T-helper 2 cell (primary cell): ENCODE data around the gene CNTROB.

Experiments
- DNase-seq, 5 experiments: peaks; one replicate each; pipeline versions ENCODE4 v3.0.0 to v3.0.0-alpha.2; 2012 to 2022
- total RNA-seq, 2 donors: gene quantifications; one replicate each; lab custom pipeline; 2026; lab: John Stamatoyannopoulos, UW

Gene CNTROB, protein sequence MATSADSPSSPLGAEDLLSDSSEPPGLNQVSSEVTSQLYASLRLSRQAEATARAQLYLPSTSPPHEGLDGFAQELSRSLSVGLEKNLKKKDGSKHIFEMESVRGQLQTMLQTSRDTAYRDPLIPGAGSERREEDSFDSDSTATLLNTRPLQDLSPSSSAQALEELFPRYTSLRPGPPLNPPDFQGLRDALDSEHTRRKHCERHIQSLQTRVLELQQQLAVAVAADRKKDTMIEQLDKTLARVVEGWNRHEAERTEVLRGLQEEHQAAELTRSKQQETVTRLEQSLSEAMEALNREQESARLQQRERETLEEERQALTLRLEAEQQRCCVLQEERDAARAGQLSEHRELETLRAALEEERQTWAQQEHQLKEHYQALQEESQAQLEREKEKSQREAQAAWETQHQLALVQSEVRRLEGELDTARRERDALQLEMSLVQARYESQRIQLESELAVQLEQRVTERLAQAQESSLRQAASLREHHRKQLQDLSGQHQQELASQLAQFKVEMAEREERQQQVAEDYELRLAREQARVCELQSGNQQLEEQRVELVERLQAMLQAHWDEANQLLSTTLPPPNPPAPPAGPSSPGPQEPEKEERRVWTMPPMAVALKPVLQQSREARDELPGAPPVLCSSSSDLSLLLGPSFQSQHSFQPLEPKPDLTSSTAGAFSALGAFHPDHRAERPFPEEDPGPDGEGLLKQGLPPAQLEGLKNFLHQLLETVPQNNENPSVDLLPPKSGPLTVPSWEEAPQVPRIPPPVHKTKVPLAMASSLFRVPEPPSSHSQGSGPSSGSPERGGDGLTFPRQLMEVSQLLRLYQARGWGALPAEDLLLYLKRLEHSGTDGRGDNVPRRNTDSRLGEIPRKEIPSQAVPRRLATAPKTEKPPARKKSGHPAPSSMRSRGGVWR
- total RNA-seq, result 41.2 to 49.6 reads per million in 2 donors

DNA sequence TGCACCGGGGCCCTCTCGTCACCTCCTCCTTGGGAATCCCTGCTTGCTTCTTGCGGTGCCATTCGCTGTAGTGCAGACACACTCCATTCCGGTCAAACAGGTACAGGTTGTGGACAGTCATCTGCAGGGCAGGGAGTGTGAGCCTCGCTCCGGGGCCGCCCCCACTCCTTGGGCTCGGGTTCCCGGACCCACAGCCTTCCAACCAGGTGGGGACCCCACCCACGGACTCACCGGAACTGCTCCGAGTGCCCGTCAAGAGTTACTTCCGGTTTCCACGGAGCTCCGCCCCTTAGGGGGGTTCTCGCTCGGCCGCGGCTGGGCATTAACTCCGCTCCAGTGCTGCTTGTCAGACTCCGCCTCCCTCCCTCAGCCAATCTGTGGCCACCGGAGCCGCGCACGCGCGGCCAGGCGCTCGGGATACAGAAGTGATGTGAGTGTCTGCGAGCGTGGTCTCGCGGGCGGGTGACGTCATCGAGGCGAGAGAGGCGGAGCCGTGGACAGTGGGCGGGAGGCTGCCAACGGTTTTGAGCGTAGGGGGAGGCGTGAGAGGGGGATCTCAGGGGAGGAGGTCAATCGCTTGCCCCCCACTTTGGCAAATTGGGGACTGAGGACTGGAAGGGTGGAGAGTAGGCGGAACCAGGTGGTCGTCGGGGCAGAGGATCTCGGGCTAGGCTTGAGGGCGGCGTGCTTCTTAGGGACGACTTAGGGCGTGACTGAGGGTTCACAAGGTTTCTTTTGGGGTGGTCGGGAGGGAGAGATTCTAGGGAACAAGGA lies at the start of gene CNTROB, which contains the start of gene TRAPPC1:
TSS of gene CNTROB (plus strand) at position 498 of the 774 bp plus-strand sequence. CDS start 874 bp downstream, outside the sequence.
TSS of gene TRAPPC1 (minus strand) at position 238 of the 774 bp plus-strand sequence. CDS start at position 121, 117 bp downstream.
- DNase-seq, result peak; percentile 99

DNA sequence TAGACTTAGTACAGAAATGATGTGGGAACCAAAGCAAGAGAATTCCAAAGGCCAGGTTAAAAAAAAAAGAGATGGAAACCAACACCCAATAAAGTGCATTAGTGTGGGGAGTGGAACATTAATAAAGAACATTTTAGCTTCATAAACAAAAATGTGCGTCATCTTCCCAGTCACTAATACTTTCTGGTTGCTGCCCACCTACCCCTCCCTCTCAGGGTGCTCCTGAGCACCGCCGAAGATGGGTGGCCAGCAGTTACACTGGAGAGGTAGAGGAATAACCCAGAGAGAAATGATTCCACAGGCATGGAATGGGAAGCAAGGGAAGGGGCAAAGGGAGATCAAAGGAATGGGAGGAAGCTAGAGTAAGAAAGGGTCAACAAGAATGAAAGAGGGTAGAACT lies 49.4 kb upstream of the CNTROB start:
- no peak for DNase-seq

DNA sequence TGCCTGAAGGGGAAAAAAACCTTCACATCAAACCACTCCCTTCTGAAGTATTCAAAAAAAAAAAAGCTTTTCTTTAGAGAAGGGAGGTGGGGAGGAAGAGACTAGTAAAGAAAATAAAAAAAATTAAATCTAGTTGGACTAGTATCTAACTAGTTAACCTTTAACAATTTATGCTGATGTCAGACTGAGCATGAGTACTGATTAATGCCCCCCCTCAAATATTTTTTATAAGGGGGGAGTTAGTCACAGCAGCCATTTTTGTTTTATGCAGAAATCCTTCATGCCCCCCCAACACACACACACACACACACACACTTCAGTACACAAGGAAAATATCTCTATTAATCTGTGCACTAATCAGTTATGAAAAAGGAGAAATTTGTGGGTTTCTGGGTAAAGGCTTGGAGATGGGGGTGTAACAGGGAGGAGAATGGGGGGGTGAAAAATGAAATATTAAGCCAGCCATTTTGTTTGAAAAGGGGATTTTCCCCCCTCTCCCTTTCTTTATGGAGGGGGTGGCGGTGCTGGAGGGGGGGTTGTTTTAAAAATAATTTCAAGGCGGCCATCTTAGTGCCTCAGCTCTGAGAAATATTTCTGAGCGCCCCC lies 48.1 kb upstream of the CNTROB start:
- peak in 3 of 5 experiments; percentile 24 to 77 (median 34) for DNase-seq

DNA sequence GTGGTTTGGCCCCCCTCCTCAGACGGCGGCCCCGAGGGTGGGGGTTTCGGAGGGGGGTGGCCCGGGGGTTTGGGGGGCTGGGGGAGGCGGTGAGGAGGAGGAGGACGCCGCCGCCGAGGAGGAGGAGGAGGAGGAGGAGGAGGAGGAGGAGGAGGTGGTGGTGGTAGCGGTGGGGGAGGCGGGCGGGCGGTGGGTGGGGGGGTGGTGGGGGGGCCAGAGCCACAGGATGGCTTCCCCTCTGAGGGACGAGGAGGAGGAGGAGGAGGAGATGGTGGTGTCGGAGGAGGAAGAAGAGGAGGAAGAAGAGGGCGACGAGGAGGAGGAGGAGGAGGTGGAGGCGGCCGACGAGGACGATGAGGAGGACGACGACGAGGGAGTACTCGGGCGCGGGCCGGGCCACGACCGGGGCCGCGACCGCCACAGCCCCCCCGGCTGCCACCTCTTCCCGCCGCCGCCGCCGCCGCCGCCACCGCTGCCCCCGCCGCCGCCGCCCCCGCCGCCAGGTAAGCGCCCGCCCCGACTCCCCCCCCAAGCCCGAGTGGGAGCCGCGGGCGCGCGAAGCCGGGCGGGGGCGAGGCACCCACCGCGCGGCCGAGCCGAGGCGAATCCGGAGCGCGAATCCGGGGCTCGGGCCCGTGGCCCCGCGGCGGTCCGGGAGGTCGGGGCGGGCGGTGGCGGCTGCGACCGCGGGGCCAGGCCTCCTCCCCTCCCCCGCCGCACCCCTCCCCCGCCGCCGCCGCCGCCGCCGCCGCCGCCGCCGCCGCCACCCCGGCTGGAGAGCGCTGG lies 47.2 kb upstream of the CNTROB start:
- peak in 4 of 5 experiments; percentile 2 to 58 (median 40) for DNase-seq

DNA sequence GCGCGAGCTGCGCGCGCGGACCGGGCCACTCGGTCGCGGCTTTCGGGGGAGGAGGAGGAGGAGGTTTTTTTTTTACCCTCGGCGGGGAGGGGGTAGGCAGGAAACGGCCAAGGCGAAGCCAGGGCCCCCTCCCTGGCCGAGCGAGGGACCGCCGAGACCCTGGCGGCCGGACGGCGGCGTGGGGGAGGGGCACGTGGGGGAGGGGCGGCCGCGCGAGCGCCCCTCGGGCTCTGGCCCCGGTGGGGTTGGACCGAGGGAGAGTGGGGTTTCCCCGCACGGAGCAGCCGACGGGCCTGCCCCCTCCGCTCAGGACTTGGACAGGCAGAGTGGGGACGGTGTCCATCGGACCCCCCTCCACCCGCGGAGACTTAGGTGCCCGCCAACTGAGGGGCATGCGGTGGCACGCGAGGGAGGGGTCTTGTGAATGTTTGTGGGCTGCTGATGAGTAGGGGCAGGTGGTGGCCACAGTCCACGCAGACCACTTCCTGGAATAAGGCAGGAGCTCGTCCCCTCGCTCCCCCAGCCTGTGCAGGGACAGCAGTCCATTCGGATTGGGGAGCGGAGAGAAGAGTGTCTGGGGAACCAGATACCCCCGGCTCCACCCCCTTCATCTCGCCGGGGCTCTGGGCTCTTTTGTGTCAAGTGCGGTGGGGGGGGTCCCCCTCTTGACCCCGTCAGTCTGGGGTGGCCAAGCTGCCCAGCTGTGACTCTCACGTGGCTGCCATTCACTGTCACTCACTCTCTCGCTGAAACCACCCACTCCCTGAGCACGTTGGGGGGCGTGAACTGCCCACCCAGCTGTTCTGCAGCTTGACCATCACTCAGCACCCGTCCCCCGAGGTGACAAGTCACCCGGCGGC lies 46.4 kb upstream of the CNTROB start:
- peak in 4 of 5 experiments; percentile 14 to 69 (median 28) for DNase-seq

DNA sequence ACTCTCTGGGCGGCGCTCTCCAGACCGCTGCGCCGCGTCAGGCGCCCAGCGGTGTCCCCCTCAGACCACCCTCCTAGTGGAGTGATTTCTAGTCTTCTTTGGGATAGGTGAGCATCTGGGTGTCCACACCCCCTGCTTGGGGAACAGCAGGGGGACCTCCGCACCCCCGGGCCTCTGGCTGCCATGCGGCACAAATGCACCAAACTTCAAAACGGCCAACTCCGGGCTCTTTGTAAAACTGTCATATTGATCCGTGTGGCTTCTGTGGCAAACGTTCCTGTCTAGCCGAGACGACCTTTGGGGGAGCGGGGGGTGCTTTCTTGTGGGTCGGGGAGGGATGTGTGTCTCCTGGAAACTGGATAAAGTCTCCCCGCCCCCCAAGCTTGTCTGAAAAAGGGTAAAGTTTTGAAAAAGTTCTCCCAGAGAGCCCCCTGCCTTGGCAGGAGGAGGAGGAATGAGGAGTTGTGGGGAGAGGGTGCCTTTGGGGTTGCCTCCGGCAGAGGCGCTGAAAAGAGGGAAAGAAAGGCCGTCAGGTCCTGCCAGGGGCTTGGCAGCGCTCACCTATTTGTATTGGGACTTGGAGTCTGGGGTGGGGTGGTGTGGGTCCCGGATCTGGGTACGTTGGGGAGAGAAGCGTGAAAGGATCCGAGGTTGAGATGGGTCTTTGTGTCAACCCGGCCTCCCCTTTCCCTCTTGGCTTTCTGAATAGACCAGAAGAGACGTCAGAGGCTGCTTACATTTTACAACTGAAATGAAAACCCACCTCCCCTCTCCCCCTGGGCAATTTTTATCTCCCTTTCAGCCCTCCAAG lies 45.6 kb upstream of the CNTROB start:
- peak; percentile 25 to 77 (median 59) for DNase-seq

DNA sequence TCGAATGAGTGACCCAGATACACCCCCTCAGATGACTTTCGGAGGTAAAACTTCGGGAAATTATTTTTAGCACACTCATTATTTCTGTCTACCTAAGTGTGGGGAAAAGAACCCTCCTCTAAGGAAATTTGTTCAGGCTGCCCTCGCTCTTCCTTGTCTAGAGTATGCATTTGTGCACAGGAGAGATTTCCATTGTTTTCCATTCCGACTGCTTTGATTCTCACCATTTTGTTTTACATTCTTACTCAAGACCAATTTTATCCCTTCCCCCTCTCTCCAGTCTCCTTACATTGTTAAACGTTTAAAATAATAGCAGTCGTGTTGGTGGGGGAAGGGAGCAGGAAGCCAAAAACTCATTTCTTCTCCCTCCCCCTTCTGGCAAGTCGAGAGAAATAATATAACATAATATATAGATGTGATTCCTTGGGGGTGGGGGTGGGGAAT lies 44.9 kb upstream of the CNTROB start:
- DNase-seq, result no peak

DNA sequence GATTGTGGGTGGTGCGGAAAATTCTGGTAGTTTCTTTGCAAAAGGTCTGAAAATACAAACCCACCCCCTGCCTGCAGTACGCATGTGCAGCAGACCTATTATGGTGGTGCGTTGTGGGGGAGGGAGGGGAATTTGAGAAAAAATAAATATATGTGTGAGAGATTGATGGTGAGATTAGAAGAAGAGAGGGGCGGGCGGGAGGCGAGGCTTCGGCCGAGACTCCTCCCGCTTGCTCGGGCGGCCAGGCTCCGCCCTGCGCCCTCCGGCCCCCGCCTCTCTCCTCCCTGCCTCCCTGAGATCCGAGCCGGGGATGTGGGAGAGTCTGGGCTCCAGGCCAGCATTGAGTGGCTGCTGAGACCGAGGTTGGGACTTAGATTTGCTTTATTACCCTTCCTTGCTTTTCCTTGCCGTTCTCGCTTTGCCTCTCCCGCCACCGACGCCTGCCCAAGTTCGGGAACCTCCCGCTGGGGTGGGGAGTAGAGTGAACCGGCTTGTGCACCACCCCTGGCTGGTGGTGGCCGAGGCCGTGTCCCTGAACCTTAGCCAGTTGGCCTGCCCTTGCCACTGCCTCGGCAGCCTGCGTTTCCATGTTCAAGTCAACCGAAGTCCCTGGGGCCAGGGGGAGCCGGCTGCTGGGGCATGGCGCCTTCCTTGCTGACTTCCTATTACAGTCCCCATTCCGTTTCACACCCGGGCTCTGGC lies 44.4 kb upstream of the CNTROB start:
- peak; percentile 64 to 98 (median 83) for DNase-seq

DNA sequence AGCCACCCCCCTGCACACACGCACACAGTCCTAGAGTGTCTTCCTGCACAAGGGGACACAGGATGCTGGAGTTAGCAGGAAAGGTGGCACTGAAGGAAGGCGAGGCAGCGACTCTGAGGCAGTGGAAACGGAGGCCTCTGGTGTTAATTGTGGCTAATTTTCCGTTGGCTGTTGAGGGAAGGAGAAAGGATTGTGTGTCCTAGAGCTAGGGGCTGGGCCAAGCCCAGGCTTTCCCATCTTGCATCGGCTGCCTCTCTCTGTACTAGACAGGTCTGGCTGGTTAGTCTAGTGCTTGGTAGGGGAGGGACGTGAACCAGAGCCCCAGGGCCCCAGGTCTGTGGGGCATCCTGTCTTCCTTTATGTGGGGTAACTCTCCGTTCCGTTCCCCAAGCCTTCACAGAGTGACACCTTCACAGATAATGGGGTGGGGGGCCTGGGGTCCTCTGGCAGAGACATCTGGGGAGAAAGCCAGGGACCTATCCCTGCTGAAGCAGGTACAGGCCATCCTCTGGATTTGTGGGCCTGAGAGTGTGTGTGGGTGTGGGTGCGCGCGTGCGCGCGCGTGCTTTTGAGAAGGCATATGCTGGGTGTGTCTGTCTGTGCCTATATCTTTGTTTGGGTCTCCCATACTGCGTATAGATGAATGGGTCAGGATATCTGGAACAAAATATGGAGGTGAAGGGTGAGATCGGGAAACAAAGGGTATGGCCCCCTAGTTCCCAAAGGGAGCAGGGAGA lies 43.7 kb upstream of the CNTROB start, which contains the start of gene CHD3:
TSS of gene CHD3 (plus strand) at position 606 of the 737 bp plus-strand sequence. CDS start 212 bp downstream, outside the sequence.
- peak in 3 of 5 experiments; percentile 39 to 58 (median 46) for DNase-seq

DNA sequence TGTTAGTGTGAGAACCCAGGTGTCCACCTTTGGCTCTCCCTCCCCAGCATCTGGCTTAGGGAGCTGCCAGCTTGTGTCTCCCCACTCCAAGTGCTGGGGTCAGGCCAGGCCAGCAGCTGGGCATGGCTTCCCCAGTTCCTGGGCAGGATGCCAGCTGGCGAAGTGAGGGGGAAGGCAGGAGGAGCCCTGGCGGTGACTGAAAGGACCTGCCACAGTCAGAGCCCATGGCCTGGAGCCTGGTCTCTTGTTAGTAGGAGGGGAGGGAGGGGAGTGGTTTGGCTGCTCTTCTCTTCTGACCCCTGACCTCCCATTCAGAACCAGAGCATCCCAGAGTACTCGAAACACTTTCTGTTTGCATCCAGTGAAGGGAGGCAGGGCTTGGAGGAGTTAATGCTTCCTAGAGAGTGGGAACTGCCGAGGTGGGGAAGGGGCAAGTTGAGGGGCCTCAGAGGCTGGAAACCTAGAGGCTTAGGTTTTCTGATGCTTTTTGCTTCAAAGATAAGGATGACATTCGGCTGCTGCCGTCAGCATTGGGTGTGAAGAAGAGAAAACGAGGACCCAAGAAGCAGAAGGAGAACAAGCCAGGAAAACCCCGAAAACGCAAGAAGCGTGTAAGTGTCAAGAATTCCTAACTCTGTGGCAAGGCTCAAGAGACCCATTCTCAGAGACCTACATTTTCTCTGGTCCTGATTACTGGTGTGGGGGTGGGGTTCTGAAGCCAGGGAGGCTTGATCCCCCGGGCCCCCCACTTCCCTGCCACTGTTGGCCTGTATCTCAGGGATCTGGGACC lies 42.6 kb upstream of the CNTROB start:
- DNase-seq, result peak in 2 of 5 experiments; percentile 5 to 43

DNA sequence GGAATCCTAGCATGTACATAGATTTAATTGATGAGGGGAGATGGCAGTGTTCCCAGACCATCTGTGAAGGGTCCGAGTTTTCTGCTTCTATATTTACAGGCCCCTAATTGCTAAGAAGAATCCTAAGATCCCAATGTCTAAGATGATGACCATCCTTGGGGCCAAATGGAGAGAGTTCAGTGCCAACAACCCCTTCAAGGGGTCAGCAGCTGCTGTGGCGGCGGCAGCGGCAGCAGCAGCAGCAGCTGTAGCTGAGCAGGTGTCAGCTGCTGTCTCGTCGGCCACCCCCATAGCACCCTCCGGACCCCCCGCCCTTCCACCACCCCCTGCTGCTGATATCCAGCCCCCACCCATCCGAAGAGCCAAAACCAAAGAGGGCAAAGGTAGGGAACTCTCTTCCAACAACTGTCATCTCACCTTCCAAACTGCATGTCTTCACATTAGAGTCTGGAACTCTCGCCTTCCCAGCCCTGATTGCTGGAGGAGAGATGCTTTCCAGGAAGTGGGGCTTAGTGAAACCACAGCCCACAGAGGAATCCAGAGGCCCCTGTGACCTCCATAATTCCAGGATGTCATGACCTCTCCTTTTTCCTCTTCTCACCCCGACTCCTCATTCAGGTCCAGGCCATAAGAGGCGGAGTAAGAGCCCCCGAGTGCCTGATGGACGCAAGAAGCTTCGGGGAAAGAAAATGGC lies 38.7 kb upstream of the CNTROB start:
- no peak for DNase-seq

DNA sequence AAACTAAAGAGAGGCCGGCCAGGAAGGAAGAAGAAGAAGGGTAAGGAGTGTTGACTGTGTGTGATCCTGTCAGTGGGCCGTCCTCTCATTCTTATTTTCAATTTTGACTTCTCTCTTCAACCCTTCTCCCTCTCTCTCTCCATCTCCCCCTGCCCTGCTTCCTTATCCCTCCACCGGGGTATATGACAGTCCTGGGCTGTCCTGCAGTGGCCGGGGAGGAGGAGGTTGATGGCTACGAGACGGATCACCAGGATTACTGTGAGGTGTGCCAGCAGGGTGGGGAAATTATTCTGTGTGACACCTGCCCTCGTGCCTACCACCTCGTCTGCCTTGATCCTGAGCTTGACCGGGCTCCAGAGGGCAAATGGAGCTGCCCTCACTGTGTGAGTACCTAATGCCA lies 37.8 kb upstream of the CNTROB start:
- DNase-seq, result no peak

DNA sequence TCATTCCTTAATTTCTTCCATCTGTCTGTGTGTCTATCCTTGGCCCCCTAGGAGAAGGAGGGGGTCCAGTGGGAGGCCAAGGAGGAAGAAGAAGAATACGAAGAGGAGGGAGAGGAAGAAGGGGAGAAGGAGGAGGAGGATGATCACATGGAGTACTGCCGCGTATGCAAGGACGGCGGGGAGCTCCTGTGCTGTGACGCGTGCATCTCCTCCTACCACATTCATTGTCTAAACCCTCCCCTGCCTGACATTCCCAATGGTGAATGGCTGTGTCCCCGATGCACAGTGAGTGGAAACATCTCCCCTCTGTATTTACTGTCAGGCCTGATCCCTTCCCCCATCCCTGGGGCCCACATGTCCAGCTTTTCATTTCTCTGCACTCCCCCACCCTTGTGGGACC lies 37.1 kb upstream of the CNTROB start:
- DNase-seq, result no peak

DNA sequence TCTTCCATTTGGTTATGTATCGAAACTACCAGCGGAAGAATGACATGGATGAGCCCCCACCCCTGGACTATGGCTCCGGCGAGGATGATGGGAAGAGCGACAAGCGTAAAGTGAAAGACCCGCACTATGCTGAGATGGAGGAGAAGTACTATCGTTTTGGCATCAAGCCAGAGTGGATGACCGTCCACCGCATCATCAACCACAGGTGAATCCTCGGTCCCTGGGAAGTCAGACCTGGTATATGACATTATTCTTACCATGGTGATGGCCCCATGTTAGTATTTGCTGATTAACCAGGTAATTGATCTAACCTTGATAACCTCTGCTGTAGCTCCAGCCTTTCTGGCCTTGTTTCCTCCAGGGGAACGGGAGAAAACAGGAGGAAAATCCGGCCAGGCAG lies 34.9 kb upstream of the CNTROB start:
- no peak for DNase-seq

DNA sequence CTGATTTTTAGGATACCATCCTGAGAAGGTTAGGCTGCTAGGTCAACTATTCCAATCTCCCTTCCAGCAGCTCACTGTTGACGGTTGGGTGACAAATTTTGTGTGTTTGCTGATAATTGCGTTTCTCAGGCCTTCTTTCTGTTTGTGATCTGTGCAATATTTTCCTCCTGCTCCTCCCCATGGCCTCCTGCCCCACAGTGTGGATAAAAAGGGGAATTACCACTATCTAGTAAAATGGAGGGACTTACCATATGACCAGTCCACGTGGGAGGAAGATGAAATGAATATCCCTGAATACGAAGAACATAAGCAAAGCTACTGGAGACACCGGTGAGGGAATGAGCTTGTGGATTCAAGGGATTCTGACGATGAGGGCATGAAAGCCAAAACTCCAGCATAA lies 34.2 kb upstream of the CNTROB start:
- DNase-seq, result peak in 1 of 5 experiments; percentile 40
